RWPE1 (cell line): Measurements from ENCODE around the gene RRAGC.

ENCODE experiments used
- CTCF ChIA-PET: fragments of 350-600 bp; sonication (Branson Sonifier 250); formaldehyde crosslinking; extraction: SDS; loops from one replicate; lab custom pipeline; 2021; lab: Yijun Ruan, JAX
- POLR2A ChIA-PET: fragments of 400-600 bp; formaldehyde crosslinking; extraction: SDS; loops from one replicate; lab custom pipeline; 2020; ENCODE audit warnings: antibody characterized with exemption; ENCODE audit not compliant: low non-redundant PET; lab: Yijun Ruan, JAX
- DNase-seq: peaks from one replicate; pipeline ENCODE4 v3.0.0; 2012; ENCODE audit warnings: low spot score
- H3K27ac ChIP-seq: fragments of 450-650 bp; 2 replicates; pipeline ENCODE4 v1.5.1; 2017
- CTCF ChIP-seq: fragments of 450-650 bp; conservative IDR thresholded peaks from 2 replicates; pipeline ENCODE4 v1.5.1; 2017; ENCODE audit warnings: low read depth, mild to moderate bottlenecking

RRAGC gene

GRCh38 chr1:38819516-38819915 lies 40.1 kb downstream of the RRAGC start:
- H3K27ac ChIP-seq, result no peak overlapping the region
- DNase-seq, result no peak
- POLR2A ChIA-PET, result no interaction called here
- CTCF ChIA-PET, result interaction anchor here (0.8 to 1.5 kb wide), 5 partner anchors 9 to 793 kb away, joined by 3 to 7 read pairs (median 4); no protein-coding TSS in a partner anchor
- no peak for TF ChIP-seq CTCF

GRCh38 chr1:38819040-38819439 lies 40.5 kb downstream of the RRAGC start:
- no peak for TF ChIP-seq CTCF
- ChIA-PET CTCF (interaction anchor here (0.6 to 1.5 kb wide), 9 partner anchors 9 to 829 kb away, joined by 3 to 7 read pairs (median 4); no protein-coding TSS in a partner anchor), POLR2A (no interaction called here)
- DNase-seq, result no peak
- no peak overlapping the region for H3K27ac ChIP-seq

GRCh38 chr1:38818175-38818976 lies 41.2 kb downstream of the RRAGC start:
- DNase-seq, result peak; percentile 41
- peak; percentile 90 for TF ChIP-seq CTCF
- ChIA-PET POLR2A (no interaction called here), CTCF (interaction anchor here (0.6 to 1.5 kb wide), 9 partner anchors 8 to 828 kb away, joined by 3 to 7 read pairs (median 4); no protein-coding TSS in a partner anchor)
- no peak overlapping the region for H3K27ac ChIP-seq

- no peak overlapping the region for H3K27ac ChIP-seq
- no peak for DNase-seq
- POLR2A ChIA-PET, result no interaction called here
- CTCF ChIA-PET, result interaction anchor here (0.6 to 1.0 kb wide), 2 partner anchors 180 to 791 kb away, joined by 4 to 5 read pairs; no protein-coding TSS in a partner anchor
- no peak for TF ChIP-seq CTCF
These were observed 42.1 kb downstream of the RRAGC start for GRCh38 chr1:38817267-38818174.

DNA sequence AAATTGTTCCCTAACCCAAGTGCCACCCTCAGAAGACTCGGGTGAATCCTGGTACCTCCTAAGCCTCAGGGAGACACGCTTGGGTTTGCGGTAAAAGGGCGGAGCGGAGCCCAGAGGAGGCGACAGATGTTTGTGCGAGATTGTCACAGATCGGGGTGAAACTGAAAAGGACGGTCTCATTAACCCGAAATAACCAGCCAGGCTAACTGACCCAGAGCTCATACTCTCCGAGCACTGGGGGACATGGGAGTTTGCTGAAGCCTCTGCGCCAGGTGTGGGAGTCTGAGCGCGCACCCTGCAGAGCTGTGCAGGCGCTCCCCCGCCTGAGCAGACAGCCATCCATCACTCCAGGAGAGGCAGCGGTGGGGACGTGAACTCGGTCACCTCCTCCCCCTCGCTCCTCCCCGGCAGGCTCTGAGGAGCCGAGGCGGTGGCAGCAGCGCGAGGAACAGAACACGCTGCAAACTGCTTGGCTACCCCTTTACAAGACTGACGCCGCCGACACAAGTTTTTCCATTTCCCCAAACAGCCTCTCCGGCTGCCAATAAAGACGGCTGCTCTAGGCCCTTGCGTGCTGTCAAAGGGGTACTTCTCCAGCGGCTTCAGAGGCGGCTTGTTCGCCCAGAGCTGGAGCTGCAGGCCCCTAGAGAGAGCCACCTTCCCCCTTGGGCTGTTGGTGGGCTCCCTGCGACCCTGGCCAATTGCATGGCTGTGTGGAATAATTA lies 43.5 kb downstream of the RRAGC start:
- CTCF ChIA-PET, result interaction anchor here (0.9 kb wide), 1 partner anchor 679 kb away, joined by 3 read pairs; no protein-coding TSS in a partner anchor
- DNase-seq, result no peak

More for the DNA sequence above, 43.5 kb downstream of the RRAGC start:
- POLR2A ChIA-PET, result no interaction called here
- no peak overlapping the region for H3K27ac ChIP-seq
- no peak for TF ChIP-seq CTCF
